Measurements from ENCODE around the gene STAG1.
"Not testable (repeated sequence)": the region's sequence is repeated elsewhere in the genome, so short reads cannot be mapped to it uniquely, and the experiment has no call there.

The STAG1 gene

DNA sequence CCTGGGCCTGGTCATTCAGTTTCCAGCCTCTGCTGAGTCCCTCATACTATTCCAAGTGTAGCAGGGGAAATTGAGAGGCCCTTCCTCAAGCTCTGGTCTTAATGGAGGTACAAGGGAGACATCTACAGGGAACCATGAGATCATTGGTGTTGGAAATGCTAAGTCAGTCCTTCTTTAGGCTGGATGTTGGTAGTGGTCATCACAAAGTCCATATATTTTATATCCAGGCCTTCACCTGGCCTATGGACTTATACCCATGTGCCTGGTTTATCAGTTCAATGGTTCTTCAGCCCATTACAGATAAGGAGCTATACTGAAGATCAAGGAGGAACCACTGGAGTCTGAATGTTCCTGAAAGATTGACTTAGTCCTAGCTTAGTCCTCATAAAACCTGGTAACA lies 135.0 kb downstream of the STAG1 start:
- Histone ChIP-seq H3K79me2 (ENCODE audit: low read length) (0 out of 2 replicates have a peak, but pooled peaks cover 3% of the 10 kb centered on the region), H4K20me1 (ENCODE audit: insufficient read depth, low read length) (no peaks in the 10 kb centered on the region), H3K36me3 (replicated peaks; ENCODE audit: low read depth, low read length) (no peaks in the 10 kb centered on the region), H3K9ac (ENCODE audit: low read length) (no peak overlapping the region), H3K4me2 (ENCODE audit: low read length) (no peak overlapping the region), H3K4me1 (ENCODE audit: low read length) (no peaks in the 10 kb centered on the region), H3K4me3 (ENCODE audit: low read length) (no peak overlapping the region), H2AFZ (ENCODE audit: low read depth, low read length) (no peak overlapping the region), H3K9me3 (ENCODE audit: insufficient read depth, low read length) (no peaks in the 10 kb centered on the region), H3K27me3 (ENCODE audit: low read depth, low read length) (no peaks in the 10 kb centered on the region), H3K27ac (ENCODE audit: low read length) (no peak overlapping the region)
- TF ChIP-seq, protein P1, sequence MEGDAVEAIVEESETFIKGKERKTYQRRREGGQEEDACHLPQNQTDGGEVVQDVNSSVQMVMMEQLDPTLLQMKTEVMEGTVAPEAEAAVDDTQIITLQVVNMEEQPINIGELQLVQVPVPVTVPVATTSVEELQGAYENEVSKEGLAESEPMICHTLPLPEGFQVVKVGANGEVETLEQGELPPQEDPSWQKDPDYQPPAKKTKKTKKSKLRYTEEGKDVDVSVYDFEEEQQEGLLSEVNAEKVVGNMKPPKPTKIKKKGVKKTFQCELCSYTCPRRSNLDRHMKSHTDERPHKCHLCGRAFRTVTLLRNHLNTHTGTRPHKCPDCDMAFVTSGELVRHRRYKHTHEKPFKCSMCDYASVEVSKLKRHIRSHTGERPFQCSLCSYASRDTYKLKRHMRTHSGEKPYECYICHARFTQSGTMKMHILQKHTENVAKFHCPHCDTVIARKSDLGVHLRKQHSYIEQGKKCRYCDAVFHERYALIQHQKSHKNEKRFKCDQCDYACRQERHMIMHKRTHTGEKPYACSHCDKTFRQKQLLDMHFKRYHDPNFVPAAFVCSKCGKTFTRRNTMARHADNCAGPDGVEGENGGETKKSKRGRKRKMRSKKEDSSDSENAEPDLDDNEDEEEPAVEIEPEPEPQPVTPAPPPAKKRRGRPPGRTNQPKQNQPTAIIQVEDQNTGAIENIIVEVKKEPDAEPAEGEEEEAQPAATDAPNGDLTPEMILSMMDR (IDR thresholded peaks at IDR 0.05; ENCODE audit: low read depth, low read length), result no peak
- TF ChIP-seq EZH2phosphoT487 (IDR thresholded peaks at IDR 0.05; ENCODE audit: low read depth), result no peak

DNA sequence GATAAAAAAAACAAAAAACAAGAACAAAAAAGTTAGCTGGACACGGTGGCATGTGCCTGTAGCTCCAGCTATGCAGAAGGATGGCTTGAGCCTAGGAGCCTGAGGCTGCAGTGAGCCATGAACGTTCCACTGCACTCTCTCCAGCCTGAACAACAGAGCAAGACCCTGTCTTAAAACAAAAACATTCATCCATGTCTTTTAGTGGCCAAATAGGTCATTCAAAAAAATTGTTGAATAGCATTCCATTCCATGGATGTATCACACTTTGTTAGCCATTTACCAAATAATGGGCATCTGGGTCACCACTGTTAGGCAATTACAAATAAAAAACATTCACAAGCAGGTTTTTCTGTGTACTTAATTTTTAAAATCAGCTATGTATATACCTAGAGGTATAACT lies 139.7 kb downstream of the STAG1 start:
- Histone ChIP-seq H3K79me2 (ENCODE audit: low read length) (0 out of 2 replicates have a peak, but pooled peaks cover 3% of the 10 kb centered on the region), H2AFZ (ENCODE audit: low read depth, low read length) (no peak overlapping the region), H3K27me3 (ENCODE audit: low read depth, low read length) (no peaks in the 10 kb centered on the region), H3K4me3 (ENCODE audit: low read length) (no peak overlapping the region), H3K36me3 (replicated peaks; ENCODE audit: low read depth, low read length) (peaks cover 2% of the 10 kb centered on the region), H3K4me1 (ENCODE audit: low read length) (peaks cover 11% of the 10 kb centered on the region), H3K4me2 (ENCODE audit: low read length) (no peak overlapping the region), H3K27ac (ENCODE audit: low read length) (no peak overlapping the region), H3K9me3 (ENCODE audit: insufficient read depth, low read length) (no peaks in the 10 kb centered on the region), H4K20me1 (ENCODE audit: insufficient read depth, low read length) (no peaks in the 10 kb centered on the region), H3K9ac (ENCODE audit: low read length) (no peak overlapping the region)
- TF ChIP-seq, protein P1 (IDR thresholded peaks at IDR 0.05; ENCODE audit: low read depth, low read length), result no peak
- TF ChIP-seq EZH2phosphoT487 (IDR thresholded peaks at IDR 0.05; ENCODE audit: low read depth), result no peak

GRCh38 chr3:136606990-136607389 lies 145.2 kb downstream of the STAG1 start:
- no peaks in the 10 kb centered on the region for H4K20me1 ChIP-seq (ENCODE audit: insufficient read depth, low read length)
- no peak overlapping the region for H3K4me3 ChIP-seq (ENCODE audit: low read length)
- no peak overlapping the region for H2AFZ ChIP-seq (ENCODE audit: low read depth, low read length)
- no peak overlapping the region for H3K4me2 ChIP-seq (ENCODE audit: low read length)
- no peak overlapping the region for H3K27ac ChIP-seq (ENCODE audit: low read length)
- H3K9me3 ChIP-seq (ENCODE audit: insufficient read depth, low read length), result no peaks in the 10 kb centered on the region
- H3K4me1 ChIP-seq (ENCODE audit: low read length), result peaks cover 11% of the 10 kb centered on the region
- no peaks in the 10 kb centered on the region for H3K79me2 ChIP-seq (ENCODE audit: low read length)
- no peaks in the 10 kb centered on the region for H3K27me3 ChIP-seq (ENCODE audit: low read depth, low read length)
- H3K9ac ChIP-seq (ENCODE audit: low read length), result no peak overlapping the region
- peaks cover 6% of the 10 kb centered on the region for H3K36me3 ChIP-seq (replicated peaks; ENCODE audit: low read depth, low read length)
- TF ChIP-seq, protein P1 (IDR thresholded peaks at IDR 0.05; ENCODE audit: low read depth, low read length), result no peak
- no peak for TF ChIP-seq EZH2phosphoT487 (IDR thresholded peaks at IDR 0.05; ENCODE audit: low read depth)

GRCh38 chr3:136606216-136606615 lies 146.0 kb downstream of the STAG1 start:
- H4K20me1 ChIP-seq (ENCODE audit: insufficient read depth, low read length); H3K4me3 ChIP-seq (ENCODE audit: low read length); H3K4me1 ChIP-seq (ENCODE audit: low read length); H3K36me3 ChIP-seq (replicated peaks; ENCODE audit: low read depth, low read length); H3K9me3 ChIP-seq (ENCODE audit: insufficient read depth, low read length); H3K9ac ChIP-seq (ENCODE audit: low read length); H3K4me2 ChIP-seq (ENCODE audit: low read length); H3K27me3 ChIP-seq (ENCODE audit: low read depth, low read length); H3K27ac ChIP-seq (ENCODE audit: low read length); H3K79me2 ChIP-seq (ENCODE audit: low read length); H2AFZ ChIP-seq (ENCODE audit: low read depth, low read length): not testable (repeated sequence)

- Histone ChIP-seq H3K9ac (ENCODE audit: low read length) (no peak overlapping the region), H3K9me3 (ENCODE audit: insufficient read depth, low read length) (no peaks in the 10 kb centered on the region), H3K27me3 (ENCODE audit: low read depth, low read length) (no peaks in the 10 kb centered on the region), H3K27ac (ENCODE audit: low read length) (no peak overlapping the region), H3K36me3 (replicated peaks; ENCODE audit: low read depth, low read length) (peaks cover 6% of the 10 kb centered on the region), H3K4me3 (ENCODE audit: low read length) (no peak overlapping the region), H3K4me2 (ENCODE audit: low read length) (no peak overlapping the region), H2AFZ (ENCODE audit: low read depth, low read length) (no peak overlapping the region), H4K20me1 (ENCODE audit: insufficient read depth, low read length) (no peaks in the 10 kb centered on the region), H3K79me2 (ENCODE audit: low read length) (no peaks in the 10 kb centered on the region), H3K4me1 (ENCODE audit: low read length) (no peaks in the 10 kb centered on the region)
- TF ChIP-seq, protein P1 (IDR thresholded peaks at IDR 0.05; ENCODE audit: low read depth, low read length), result no peak
- no peak for TF ChIP-seq EZH2phosphoT487 (IDR thresholded peaks at IDR 0.05; ENCODE audit: low read depth)
Measured at GRCh38 chr3:136604961-136605360, 147.2 kb downstream of the STAG1 start.

Measured in OCI-LY3 (cell line).